Immature natural killer cell (primary cell): ENCODE measurements around the gene ZNF346. TPM values are rescaled to one million over a fixed set of nuclear protein-coding genes. Genes with fewer than 3 reads are reported as not detected.
A peak's percentile ranks its signal among the peaks of the same experiment; 100 is the strongest.
"Not testable (repeated sequence)": the region's sequence is repeated elsewhere in the genome, so short reads cannot be mapped to it uniquely, and the experiment has no call there.

Source experiments
- DNase-seq, 3 donors: peaks; one replicate each; pipeline ENCODE4 v3.0.0; 2022; ENCODE audit warnings: mixed read lengths in 1 of 3
- H3K27ac Mint-ChIP-seq, 6 donors: one replicate each; pipeline ENCODE4 v1.8.0; 2020; ENCODE audit warnings: mixed read lengths in 6 of 6, mild to moderate bottlenecking in 5 of 6, inconsistent platforms in 4 of 6, moderate library complexity in 3 of 6
- H3K27me3 Mint-ChIP-seq, 3 donors: one replicate each; pipeline ENCODE4 v1.8.0; 2020 to 2021; ENCODE audit warnings: low read depth in 3 of 3, mild to moderate bottlenecking in 3 of 3, mixed read lengths in 3 of 3, moderate library complexity in 3 of 3, inconsistent platforms in 1 of 3
- H3K36me3 Mint-ChIP-seq, 3 donors: one replicate each; pipeline ENCODE4 v1.8.0; 2020; ENCODE audit warnings: mixed read lengths in 3 of 3, inconsistent platforms in 2 of 3, mild to moderate bottlenecking in 2 of 3
- H3K4me1 Mint-ChIP-seq, 2 donors: one replicate each; pipeline ENCODE4 v1.8.0; 2020; ENCODE audit warnings: inconsistent platforms in 2 of 2, mild to moderate bottlenecking in 2 of 2, mixed read lengths in 2 of 2, moderate library complexity in 1 of 2
- H3K4me3 Mint-ChIP-seq, 5 donors: one replicate each; pipeline ENCODE4 v1.8.0; 2020; ENCODE audit warnings: mild to moderate bottlenecking in 5 of 5, mixed read lengths in 5 of 5, inconsistent platforms in 3 of 5, moderate library complexity in 3 of 5
- H3K9me3 Mint-ChIP-seq, 6 donors: one replicate each; pipeline ENCODE4 v1.8.0; 2020; ENCODE audit warnings: mild to moderate bottlenecking in 6 of 6, mixed read lengths in 6 of 6, inconsistent platforms in 4 of 6, moderate library complexity in 3 of 6
- polyA plus RNA-seq, 3 donors: library from polyadenylated mRNA; unstranded; fragments of 300-500 nt; fragmentation: Illumina TruSeq; gene quantifications; one replicate each; pipeline ENCODE4 v1.2.3, GENCODE V29; 2021

ZNF346 gene
- polyA plus RNA-seq, 3 donors from 2014 or later: 8.8 to 21.5 (median 10.6) TPM

DNA sequence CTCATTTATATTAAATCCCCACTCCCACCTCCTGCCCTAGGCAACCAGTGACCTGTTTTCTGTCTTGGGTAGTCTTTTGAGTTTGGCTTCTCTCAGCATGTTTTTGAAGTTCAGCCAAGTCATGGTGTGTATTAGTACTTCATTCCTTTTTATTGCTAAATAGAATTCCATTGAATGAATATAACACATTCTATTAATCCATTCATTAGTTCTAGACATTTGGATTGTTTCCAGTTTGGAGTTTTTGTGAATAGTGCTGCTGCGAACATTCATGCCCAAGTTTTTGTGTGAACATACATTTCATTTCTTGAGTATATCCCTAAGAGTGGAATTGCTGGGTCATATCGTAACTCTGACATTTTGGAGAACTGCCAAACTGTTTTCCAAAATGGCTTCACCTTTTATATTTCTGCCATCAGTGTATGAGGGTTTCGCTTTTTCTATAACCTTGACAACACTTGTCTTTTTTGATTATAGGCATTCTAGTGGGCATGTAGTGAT lies 2.7 kb downstream of the ZNF346 start:
- peaks cover 3 to 8% (median 7%) of the 10 kb centered on the region in 3 donors for H3K27me3 Mint-ChIP-seq
- DNase-seq: no peak
- peaks cover 35 to 55% of the 10 kb centered on the region in 2 donors for H3K4me1 Mint-ChIP-seq
- H3K36me3 Mint-ChIP-seq: peaks cover 8 to 10% (median 8%) of the 10 kb centered on the region in 3 donors
- no peak overlapping the region for H3K4me3 Mint-ChIP-seq
- H3K27ac Mint-ChIP-seq: peak overlapping the region in 3 of 6 donors; percentile 15 to 61 (median 21)
- no peaks in the 10 kb centered on the region for H3K9me3 Mint-ChIP-seq

DNA sequence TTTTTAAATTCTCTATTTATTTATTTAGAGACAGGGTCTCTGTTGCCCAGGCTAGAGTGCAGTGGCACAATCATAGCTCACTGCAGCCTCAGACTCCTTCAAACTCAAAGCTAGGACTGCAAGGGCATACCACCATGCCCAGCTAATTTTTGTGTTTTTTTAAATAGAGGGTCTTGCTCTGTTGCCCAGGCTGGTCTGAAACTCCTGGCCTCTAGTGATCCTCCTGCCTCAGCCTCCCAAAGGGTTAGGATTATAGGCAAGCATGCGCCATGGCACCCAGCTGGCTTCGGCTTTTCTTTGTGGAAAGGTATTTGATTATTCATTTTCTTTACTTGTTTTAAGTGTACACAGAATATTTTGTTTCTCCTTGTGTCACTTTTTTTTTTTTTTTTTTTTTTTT lies 5.2 kb downstream of the ZNF346 start:
- H3K4me1 Mint-ChIP-seq: peaks cover 26 to 45% of the 10 kb centered on the region in 2 donors
- no peak overlapping the region for H3K27ac Mint-ChIP-seq
- H3K27me3 Mint-ChIP-seq: peaks cover 0 to 4% (median 3%) of the 10 kb centered on the region in 3 donors
- DNase-seq: no peak
- no peak overlapping the region for H3K4me3 Mint-ChIP-seq
- H3K9me3 Mint-ChIP-seq: peaks cover 0 to 3% (median 0%) of the 10 kb centered on the region in 6 donors
- peaks cover 14 to 16% (median 15%) of the 10 kb centered on the region in 3 donors for H3K36me3 Mint-ChIP-seq

DNA sequence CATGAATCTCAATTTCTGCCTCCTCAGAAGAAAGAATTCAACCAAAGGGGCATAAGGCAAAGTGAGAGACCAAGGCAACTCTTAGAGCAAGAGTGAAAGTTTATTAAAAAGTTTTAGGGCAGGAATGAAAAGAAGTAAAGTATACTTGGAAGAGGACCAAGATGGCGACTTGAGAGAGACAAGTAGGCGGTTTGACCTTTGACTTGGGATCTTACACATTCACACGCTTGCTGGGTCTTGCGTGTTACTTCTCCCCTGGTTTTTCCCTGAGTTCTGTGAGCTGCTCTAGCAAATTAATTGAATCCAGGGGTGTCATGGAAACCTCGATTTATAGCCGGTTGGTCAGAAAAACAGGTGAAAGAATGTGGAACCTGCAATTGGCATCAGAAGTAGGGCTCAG lies 7.0 kb downstream of the ZNF346 start:
- Mint-ChIP-seq H3K36me3 (peaks cover 18 to 20% (median 18%) of the 10 kb centered on the region in 3 donors), H3K9me3 (peaks cover 0 to 3% (median 0%) of the 10 kb centered on the region in 6 donors), H3K4me3 (no peak overlapping the region), H3K27ac (peak overlapping the region in 1 of 6 donors; percentile 20), H3K4me1 (peaks cover 15 to 33% of the 10 kb centered on the region in 2 donors), H3K27me3 (peaks cover 0 to 2% (median 0%) of the 10 kb centered on the region in 3 donors)
- DNase-seq: no peak

DNA sequence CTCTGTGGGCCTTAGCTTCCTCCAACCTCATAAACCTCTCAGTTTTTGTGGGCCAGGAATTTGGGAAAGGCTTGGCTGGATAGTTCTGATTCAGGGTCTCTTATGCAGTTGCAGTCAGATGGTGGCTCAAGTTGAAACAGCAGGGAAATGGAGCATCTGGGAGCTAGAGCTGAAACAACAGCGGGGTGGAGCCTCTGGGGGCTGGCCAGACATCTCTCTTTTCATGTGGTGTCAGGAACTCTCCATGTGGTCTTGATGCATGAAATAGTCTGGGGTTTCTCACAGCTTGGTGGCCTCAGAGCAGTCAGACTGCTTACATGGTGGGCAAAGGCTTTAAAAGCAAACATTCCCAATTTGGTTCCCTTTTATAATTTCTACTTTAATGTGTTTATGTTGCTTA lies 13.5 kb downstream of the ZNF346 start:
- no peak for DNase-seq
- peaks cover 0 to 3% (median 0%) of the 10 kb centered on the region in 6 donors for H3K9me3 Mint-ChIP-seq
- peak overlapping the region in 1 of 6 donors; percentile 49 for H3K27ac Mint-ChIP-seq
- peaks cover 11 to 15% (median 12%) of the 10 kb centered on the region in 3 donors for H3K36me3 Mint-ChIP-seq
- peaks cover 0 to 2% (median 0%) of the 10 kb centered on the region in 3 donors for H3K27me3 Mint-ChIP-seq
- peaks cover 14 to 16% of the 10 kb centered on the region in 2 donors for H3K4me1 Mint-ChIP-seq
- no peak overlapping the region for H3K4me3 Mint-ChIP-seq

DNA sequence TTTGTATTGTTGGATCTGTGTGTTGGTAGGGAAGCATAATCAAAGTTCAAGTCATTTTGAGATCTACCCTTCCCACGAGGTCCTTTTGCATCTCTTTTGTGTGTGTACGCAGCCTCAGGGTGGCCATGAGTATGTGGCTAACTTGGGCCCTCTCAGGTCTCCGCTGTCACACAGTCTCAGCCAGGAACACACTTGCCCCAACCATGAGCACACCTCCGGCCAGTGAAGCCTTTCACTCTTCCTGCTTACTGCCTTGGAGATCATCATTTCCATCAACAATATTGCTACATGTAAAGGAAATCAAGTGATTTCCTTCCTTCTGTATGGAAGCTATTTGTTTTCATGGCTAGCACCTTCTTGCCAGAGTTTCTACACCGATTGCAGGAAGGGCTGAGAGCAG lies 13.9 kb downstream of the ZNF346 start:
- DNase-seq: no peak
- peaks cover 0 to 2% (median 0%) of the 10 kb centered on the region in 6 donors for H3K9me3 Mint-ChIP-seq
- no peak overlapping the region for H3K27ac Mint-ChIP-seq
- no peak overlapping the region for H3K4me3 Mint-ChIP-seq
- peaks cover 12 to 13% (median 12%) of the 10 kb centered on the region in 3 donors for H3K36me3 Mint-ChIP-seq
- peaks cover 0 to 2% (median 0%) of the 10 kb centered on the region in 3 donors for H3K27me3 Mint-ChIP-seq
- H3K4me1 Mint-ChIP-seq: peaks cover 10 to 13% of the 10 kb centered on the region in 2 donors

DNA sequence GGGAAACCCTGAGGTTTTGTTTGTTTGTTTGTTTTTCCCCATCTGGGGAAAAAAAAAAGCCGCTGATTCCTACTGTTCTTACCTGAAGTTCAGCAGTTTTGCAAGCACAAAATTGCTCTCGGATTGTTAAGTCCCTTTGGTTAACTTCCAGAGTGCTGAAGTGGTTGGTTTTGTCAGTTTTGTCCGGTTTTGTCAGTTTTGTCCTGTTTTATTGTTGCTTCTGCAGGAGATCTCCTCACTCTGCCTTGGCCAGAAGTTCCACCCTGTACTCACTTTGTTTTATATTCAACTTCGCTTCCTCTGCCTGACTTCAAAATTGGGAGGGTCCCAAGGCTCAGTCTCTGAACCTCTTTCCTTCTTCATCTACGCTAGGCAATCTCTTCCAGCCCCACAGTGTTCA lies 14.4 kb downstream of the ZNF346 start:
- H3K27me3 Mint-ChIP-seq: peaks cover 0 to 2% (median 0%) of the 10 kb centered on the region in 3 donors
- H3K27ac Mint-ChIP-seq: no peak overlapping the region
- H3K36me3 Mint-ChIP-seq: peaks cover 9 to 13% (median 13%) of the 10 kb centered on the region in 3 donors
- H3K4me3 Mint-ChIP-seq: no peak overlapping the region
- no peaks in the 10 kb centered on the region for H3K9me3 Mint-ChIP-seq
- no peak for DNase-seq
- H3K4me1 Mint-ChIP-seq: peaks cover 6 to 11% of the 10 kb centered on the region in 2 donors

DNA sequence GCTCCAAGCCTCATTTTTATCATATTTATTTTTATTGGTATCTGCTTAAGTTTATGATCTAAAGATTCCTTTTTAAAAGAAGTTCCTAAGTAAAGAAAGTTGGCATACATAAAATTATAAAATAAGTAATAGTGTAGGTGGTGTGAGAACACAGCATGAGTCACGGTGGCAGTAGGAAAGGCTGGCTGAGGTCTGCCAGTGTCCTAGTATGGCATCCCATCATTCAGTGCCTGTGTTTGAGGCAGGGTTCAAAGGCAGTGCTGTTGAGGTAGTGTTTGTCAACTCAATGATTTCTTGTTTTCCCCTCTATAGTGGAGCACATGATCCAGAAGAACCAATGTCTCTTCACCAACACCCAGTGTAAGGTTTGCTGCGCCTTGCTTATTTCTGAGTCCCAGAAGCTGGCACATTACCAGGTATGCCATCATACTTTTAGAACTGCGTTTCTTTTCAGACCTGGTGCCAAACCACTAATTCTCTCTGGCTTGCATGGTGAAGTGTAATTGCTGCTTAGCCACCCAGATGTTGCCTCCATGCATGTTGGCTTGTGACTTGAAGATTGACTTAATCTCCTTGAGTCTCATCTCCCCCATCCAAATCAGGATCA lies 18.4 kb downstream of the ZNF346 start:
- H3K36me3 Mint-ChIP-seq: peaks cover 2 to 29% (median 13%) of the 10 kb centered on the region in 3 donors
- H3K27ac Mint-ChIP-seq: no peak overlapping the region
- DNase-seq: no peak
- H3K9me3 Mint-ChIP-seq: no peaks in the 10 kb centered on the region
- H3K27me3 Mint-ChIP-seq: no peaks in the 10 kb centered on the region
- peaks cover 0 to 9% of the 10 kb centered on the region in 2 donors for H3K4me1 Mint-ChIP-seq
- H3K4me3 Mint-ChIP-seq: no peak overlapping the region

DNA sequence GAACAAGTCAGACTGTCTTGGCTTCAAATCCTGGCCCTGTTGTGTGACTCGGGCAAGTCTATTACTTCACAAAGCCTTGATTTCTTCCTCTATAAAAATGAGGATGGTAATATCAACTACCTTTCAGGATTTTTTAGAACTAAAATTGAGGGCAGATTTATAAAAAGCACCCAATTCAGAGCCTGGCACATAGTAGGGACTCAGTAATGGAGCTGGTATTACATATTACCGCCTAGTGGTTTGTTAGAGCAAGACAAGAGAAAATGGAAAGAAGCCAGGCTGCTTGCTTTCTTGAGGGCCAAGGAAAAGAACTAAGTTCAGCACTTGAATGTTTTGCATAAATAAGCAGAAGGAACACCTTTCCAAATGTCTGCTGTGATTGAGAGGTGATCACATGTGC lies 19.4 kb downstream of the ZNF346 start:
- Mint-ChIP-seq H3K36me3 (peaks cover 6 to 29% (median 13%) of the 10 kb centered on the region in 3 donors), H3K9me3 (no peaks in the 10 kb centered on the region), H3K27me3 (no peaks in the 10 kb centered on the region), H3K4me3 (no peak overlapping the region), H3K4me1 (peaks cover 0 to 2% of the 10 kb centered on the region in 2 donors), H3K27ac (peak overlapping the region in 1 of 6 donors; percentile 1)
- DNase-seq: no peak

DNA sequence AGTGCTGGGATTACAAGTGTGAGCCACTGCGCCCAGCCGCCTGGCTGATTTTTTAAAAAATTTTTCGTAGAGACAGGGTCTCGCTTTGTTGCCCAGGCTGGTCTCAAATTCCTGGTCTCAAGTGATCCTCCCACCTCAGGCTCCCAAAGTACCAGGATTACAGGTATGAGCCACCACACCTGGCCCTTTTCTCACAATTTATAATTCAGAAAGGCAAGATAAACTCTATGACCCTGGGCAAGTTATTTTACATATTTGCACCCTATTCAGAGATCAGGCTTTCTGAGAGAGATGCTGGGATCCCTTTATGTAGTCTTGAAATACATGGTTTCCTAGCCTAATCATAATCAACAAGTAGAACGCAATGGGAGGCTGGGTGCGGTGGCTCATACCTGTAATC lies 20.6 kb downstream of the ZNF346 start:
- Mint-ChIP-seq H3K36me3 (peaks cover 9 to 37% (median 15%) of the 10 kb centered on the region in 3 donors), H3K27ac (no peak overlapping the region), H3K27me3 (peaks cover 0 to under 1% (median 0%) of the 10 kb centered on the region in 3 donors), H3K4me3 (no peak overlapping the region), H3K4me1 (peaks cover 0 to 2% of the 10 kb centered on the region in 2 donors), H3K9me3 (no peaks in the 10 kb centered on the region)
- DNase-seq: no peak

DNA sequence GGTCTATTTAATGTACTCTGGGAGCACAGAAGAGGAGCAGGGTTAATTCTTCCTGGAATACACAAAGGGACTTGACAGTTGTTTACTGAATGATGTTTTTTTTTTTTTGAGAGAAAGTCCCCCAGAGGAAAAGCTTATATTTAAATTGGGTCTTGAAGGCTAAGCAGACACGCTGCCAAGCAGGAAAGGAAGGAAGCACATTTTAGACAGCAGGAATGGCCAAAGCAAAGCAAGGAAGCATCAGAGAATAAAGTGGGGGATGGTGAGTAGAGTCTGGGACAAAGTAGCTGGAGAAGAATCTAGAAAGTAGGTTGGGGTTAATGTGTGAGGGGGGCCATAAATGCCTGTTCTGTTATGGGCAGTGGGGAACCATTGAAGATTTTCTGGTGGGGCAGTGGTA lies 21.5 kb downstream of the ZNF346 start:
- peaks cover 0 to 2% (median 0%) of the 10 kb centered on the region in 3 donors for H3K27me3 Mint-ChIP-seq
- no peaks in the 10 kb centered on the region for H3K9me3 Mint-ChIP-seq
- peaks cover 13 to 38% (median 16%) of the 10 kb centered on the region in 3 donors for H3K36me3 Mint-ChIP-seq
- H3K27ac Mint-ChIP-seq: no peak overlapping the region
- no peak for DNase-seq
- H3K4me3 Mint-ChIP-seq: no peak overlapping the region
- peaks cover 0 to 2% of the 10 kb centered on the region in 2 donors for H3K4me1 Mint-ChIP-seq

DNA sequence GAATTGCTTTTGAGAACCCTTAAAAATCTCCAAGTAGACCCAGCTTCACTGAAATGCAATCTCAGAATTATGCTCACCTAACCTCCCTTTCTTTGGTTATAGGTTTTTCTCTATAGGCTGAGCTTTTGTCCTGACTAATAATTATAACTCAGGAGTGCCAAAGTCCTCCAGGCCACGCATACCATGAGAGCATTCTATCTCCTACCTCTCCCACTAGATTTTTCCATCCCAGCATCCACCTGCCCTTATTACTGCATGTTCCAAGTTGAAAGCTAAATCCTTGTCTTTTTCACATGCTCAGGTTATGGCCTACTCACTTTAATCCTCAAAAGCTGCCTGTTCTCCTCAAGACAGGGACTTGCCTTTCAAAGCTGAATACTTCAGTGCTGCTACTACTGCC lies 22.1 kb downstream of the ZNF346 start:
- H3K9me3 Mint-ChIP-seq: no peaks in the 10 kb centered on the region
- no peaks in the 10 kb centered on the region for H3K4me1 Mint-ChIP-seq
- peaks cover 13 to 42% (median 18%) of the 10 kb centered on the region in 3 donors for H3K36me3 Mint-ChIP-seq
- no peak overlapping the region for H3K4me3 Mint-ChIP-seq
- H3K27ac Mint-ChIP-seq: no peak overlapping the region
- H3K27me3 Mint-ChIP-seq: peaks cover 0 to 2% (median 0%) of the 10 kb centered on the region in 3 donors
- no peak for DNase-seq

DNA sequence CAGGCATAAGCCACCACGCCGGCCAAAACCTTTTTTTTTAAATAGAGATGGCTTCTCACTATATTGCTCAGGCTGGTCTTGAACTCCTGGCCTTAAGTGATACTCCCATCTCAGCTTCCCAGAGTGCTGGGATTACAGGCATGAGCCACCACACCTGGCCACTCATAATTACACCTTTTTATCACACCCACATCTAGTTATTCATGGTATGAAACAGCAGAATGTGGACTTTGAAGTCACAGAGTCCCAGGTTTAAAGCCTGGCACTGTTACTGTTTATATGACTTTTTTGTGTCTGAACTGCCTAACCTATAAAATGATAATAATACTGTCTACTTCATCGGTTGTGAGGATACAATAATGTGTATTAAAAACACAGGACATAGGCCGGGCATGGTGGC lies 23.1 kb downstream of the ZNF346 start:
- H3K9me3 Mint-ChIP-seq: no peaks in the 10 kb centered on the region
- H3K27me3 Mint-ChIP-seq: peaks cover 0 to 2% (median 0%) of the 10 kb centered on the region in 3 donors
- DNase-seq: no peak
- H3K36me3 Mint-ChIP-seq: peaks cover 13 to 44% (median 20%) of the 10 kb centered on the region in 3 donors
- H3K27ac Mint-ChIP-seq: no peak overlapping the region
- H3K4me3 Mint-ChIP-seq: no peak overlapping the region
- H3K4me1 Mint-ChIP-seq: no peaks in the 10 kb centered on the region

DNA sequence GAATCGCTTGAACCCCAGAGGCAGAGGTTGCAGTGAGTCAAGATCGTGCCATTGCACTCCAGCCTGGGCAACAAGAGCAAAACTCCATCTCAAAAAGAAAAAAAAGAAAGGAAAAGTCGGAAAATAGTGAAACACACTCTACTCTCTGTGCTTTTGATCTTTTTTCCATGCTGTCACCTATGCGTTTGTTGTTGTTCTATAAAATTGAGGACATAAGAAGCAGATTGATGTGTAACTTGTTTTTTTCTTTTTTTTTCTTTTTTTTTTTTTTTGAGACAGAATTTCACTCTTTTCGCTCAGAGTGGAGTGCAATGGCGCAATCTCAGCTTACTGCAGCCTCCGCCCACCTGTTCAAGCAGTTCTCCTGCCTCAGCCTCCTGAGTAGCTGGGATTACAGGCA lies 26.0 kb downstream of the ZNF346 start:
- not testable (repeated sequence) for H3K4me3 Mint-ChIP-seq, H3K27me3 Mint-ChIP-seq, H3K9me3 Mint-ChIP-seq, H3K4me1 Mint-ChIP-seq, H3K27ac Mint-ChIP-seq, DNase-seq
- H3K36me3 Mint-ChIP-seq: peaks cover 13 to 37% (median 18%) of the 10 kb centered on the region in 3 donors

DNA sequence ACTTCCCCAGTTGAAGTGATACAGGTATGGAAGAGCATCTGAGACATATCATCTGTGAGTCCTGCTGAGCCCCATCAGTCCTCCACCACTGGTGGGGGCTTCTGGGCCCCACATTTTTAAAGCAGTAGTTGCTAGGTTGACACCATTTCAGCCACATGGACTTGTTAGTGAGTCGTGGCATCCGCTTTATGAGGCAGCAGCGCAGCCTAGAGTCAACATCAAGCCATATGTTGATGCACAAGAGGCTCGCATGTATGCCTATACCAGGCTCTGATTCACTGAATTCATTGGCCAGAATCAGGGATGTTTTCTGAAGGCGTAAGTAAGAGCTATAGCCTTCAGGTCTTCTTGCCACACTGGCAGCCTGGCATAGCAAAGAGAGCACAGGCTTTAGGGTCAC lies 26.8 kb downstream of the ZNF346 start:
- Mint-ChIP-seq H3K27me3 (peaks cover 0 to 2% (median 0%) of the 10 kb centered on the region in 3 donors), H3K36me3 (peaks cover 13 to 32% (median 18%) of the 10 kb centered on the region in 3 donors)
- no peak for DNase-seq

More for the DNA sequence above, 26.8 kb downstream of the ZNF346 start:
- Mint-ChIP-seq H3K4me3 (no peak overlapping the region), H3K9me3 (no peaks in the 10 kb centered on the region), H3K27ac (no peak overlapping the region), H3K4me1 (no peaks in the 10 kb centered on the region)
